MM.1S (cell line): ENCODE measurements around the gene PPP1R12B.
A peak's percentile ranks its signal among the peaks of the same experiment; 100 is the strongest.

Experiments
- DNase-seq: peaks from one replicate; pipeline ENCODE4 v3.0.0-alpha.2; 2015
- H2AFZ ChIP-seq: fragments of 300-600 bp; sonication (generic); 2 replicates; pipeline ENCODE4 v1.6.0; 2016; ENCODE audit warnings: antibody characterized with exemption, low read length
- H3F3A ChIP-seq: fragments of 300-600 bp; sonication (generic); 2 replicates; pipeline ENCODE4 v1.6.1; 2016; ENCODE audit warnings: mild to moderate bottlenecking, antibody characterized with exemption, low read length, moderate library complexity, mixed read lengths; ENCODE audit not compliant: insufficient read depth
- H3K27ac ChIP-seq: fragments of 300-600 bp; sonication (generic); 2 replicates; pipeline ENCODE4 v1.5.1; 2016; ENCODE audit warnings: mild to moderate bottlenecking, low read length
- H3K27me3 ChIP-seq: fragments of 300-600 bp; sonication (generic); replicated peaks from 2 replicates; pipeline ENCODE4 v1.6.0; 2016; ENCODE audit warnings: low read length; ENCODE audit not compliant: insufficient read depth
- H3K36me3 ChIP-seq: fragments of 300-600 bp; sonication (generic); replicated peaks from 2 replicates; pipeline ENCODE4 v1.6.1; 2016; ENCODE audit warnings: mild to moderate bottlenecking, low read length, mixed read lengths; ENCODE audit not compliant: insufficient read depth
- H3K4me1 ChIP-seq: fragments of 300-600 bp; sonication (generic); 2 replicates; pipeline ENCODE4 v1.6.1; 2016; ENCODE audit warnings: low read length, mixed read lengths
- H3K4me2 ChIP-seq: fragments of 300-600 bp; sonication (generic); 2 replicates; pipeline ENCODE4 v1.6.0; 2016; ENCODE audit warnings: low read depth, low read length
- H3K4me3 ChIP-seq: fragments of 300-600 bp; sonication (generic); 2 replicates; pipeline ENCODE4 v1.5.1; 2016; ENCODE audit warnings: low read length, mixed read lengths
- H3K79me2 ChIP-seq: fragments of 300-600 bp; sonication (generic); 2 replicates; pipeline ENCODE4 v1.6.1; 2016; ENCODE audit warnings: mixed run types, low read length, mixed read lengths
- H3K9ac ChIP-seq: fragments of 300-600 bp; sonication (generic); 2 replicates; pipeline ENCODE4 v1.6.1; 2016; ENCODE audit warnings: low read length, mixed read lengths
- H3K9me2 ChIP-seq: fragments of 300-600 bp; sonication (generic); replicated peaks from 2 replicates; pipeline ENCODE4 v1.6.1; 2016; ENCODE audit warnings: mild to moderate bottlenecking, low read length, mixed read lengths; ENCODE audit not compliant: insufficient read depth
- H3K9me3 ChIP-seq: fragments of 300-600 bp; sonication (generic); replicated peaks from 2 replicates; pipeline ENCODE4 v1.6.1; 2016; ENCODE audit warnings: mild to moderate bottlenecking, low read length, mixed read lengths; ENCODE audit not compliant: insufficient read depth
- H4K20me1 ChIP-seq: fragments of 300-600 bp; sonication (generic); 2 replicates; pipeline ENCODE4 v1.6.1; 2016; ENCODE audit warnings: mild to moderate bottlenecking, low read length, moderate library complexity, mixed read lengths; ENCODE audit not compliant: insufficient read depth
- CTCF ChIP-seq: fragments of 300-600 bp; sonication (generic); IDR thresholded peaks from 2 replicates; pipeline ENCODE4 v1.5.1; 2016; ENCODE audit warnings: antibody characterized with exemption, low read length, mixed read lengths
- EZH2 ChIP-seq: fragments of 300-600 bp; sonication (generic); optimal IDR thresholded peaks from 2 replicates; pipeline ENCODE3; 2017; ENCODE audit warnings: low read depth, mild to moderate bottlenecking, antibody characterized with exemption, low read length, mixed read lengths
- EZH2phosphoT487 ChIP-seq: fragments of 300-600 bp; sonication (generic); IDR thresholded peaks from 2 replicates; pipeline ENCODE4 v1.6.1; 2018; ENCODE audit warnings: antibody characterized with exemption, low read length

The PPP1R12B gene

GRCh38 chr1:202333861-202334260 lies 14.6 kb upstream of the PPP1R12B start:
- Histone ChIP-seq H4K20me1 (no peaks in the 10 kb centered on the region; the same call in 1 of the 2 replicates), H2AFZ (no peak overlapping the region), H3K4me3 (no peak overlapping the region), H3K9me2 (no peaks in the 10 kb centered on the region), H3F3A (no peaks in the 10 kb centered on the region), H3K36me3 (peaks cover 34% of the 10 kb centered on the region), H3K27me3 (no peaks in the 10 kb centered on the region), H3K9me3 (no peaks in the 10 kb centered on the region), H3K4me1 (no peaks in the 10 kb centered on the region), H3K27ac (no peak overlapping the region), H3K79me2 (peaks cover 27% of the 10 kb centered on the region), H3K9ac (no peak overlapping the region), H3K4me2 (no peak overlapping the region)
- DNase-seq, result no peak
- TF ChIP-seq EZH2 (no peak), CTCF (no peak), EZH2phosphoT487 (no peak)

GRCh38 chr1:202343652-202344349 lies 4.7 kb upstream of the PPP1R12B start:
- Histone ChIP-seq H3K27ac (no peak overlapping the region), H3K4me1 (peaks cover 17% of the 10 kb centered on the region), H3K9me3 (no peaks in the 10 kb centered on the region), H3K4me2 (peak overlapping the region; percentile 32), H3K9me2 (no peaks in the 10 kb centered on the region), H3K27me3 (no peaks in the 10 kb centered on the region), H3K79me2 (peaks cover 29% of the 10 kb centered on the region), H4K20me1 (no peaks in the 10 kb centered on the region; the same call in 1 of the 2 replicates), H3K4me3 (peak overlapping the region; percentile 13; the same call in 1 of the 2 replicates), H2AFZ (peak overlapping the region; percentile 28; the same call in 1 of the 2 replicates), H3F3A (peaks cover 3% of the 10 kb centered on the region), H3K9ac (peak overlapping the region; percentile 2; the same call in 1 of the 2 replicates), H3K36me3 (no peaks in the 10 kb centered on the region)
- TF ChIP-seq CTCF, result peak; percentile 74
- TF ChIP-seq EZH2, result no peak
- TF ChIP-seq EZH2phosphoT487, result no peak
- DNase-seq, result peak; percentile 81

GRCh38 chr1:202348005-202348508 lies 442 bp upstream of the PPP1R12B start:
- H3K79me2 ChIP-seq, result peaks cover 45% of the 10 kb centered on the region
- peak overlapping the region; percentile 39 for H3K4me3 ChIP-seq
- H4K20me1 ChIP-seq, result no peaks in the 10 kb centered on the region
- DNase-seq, result no peak
- H3K9me3 ChIP-seq, result no peaks in the 10 kb centered on the region
- H3K9ac ChIP-seq, result no peak overlapping the region
- H2AFZ ChIP-seq, result peak overlapping the region; percentile 48
- H3K4me2 ChIP-seq, result peak overlapping the region; percentile 65
- H3F3A ChIP-seq, result no peaks in the 10 kb centered on the region; the same call in 1 of the 2 replicates
- no peak overlapping the region for H3K27ac ChIP-seq
- no peaks in the 10 kb centered on the region for H3K9me2 ChIP-seq
- no peaks in the 10 kb centered on the region for H3K36me3 ChIP-seq
- no peak for TF ChIP-seq EZH2
- TF ChIP-seq EZH2phosphoT487, result no peak
- no peak for TF ChIP-seq CTCF
- peaks cover 19% of the 10 kb centered on the region for H3K4me1 ChIP-seq
- H3K27me3 ChIP-seq, result no peaks in the 10 kb centered on the region
